Caco-2 (cell line): ENCODE measurements around the gene OSM. TPM values are rescaled to one million over a fixed set of nuclear protein-coding genes. Genes with fewer than 3 reads are reported as not detected.

ENCODE experiments used
- BruUV-seq: library from RNA; stranded (reverse); fragments of 400-500 nt; replicated peaks from 2 replicates; lab custom pipeline; 2021; lab: Mats Ljungman, UMichigan
- CTCF ChIA-PET: fragments of 300-600 bp; sonication (Branson Sonifier 250); formaldehyde crosslinking; loops from one replicate; lab custom pipeline; 2022; ENCODE audit warnings: antibody characterized with exemption; lab: Charles Lee
- POLR2A ChIA-PET: fragments of 300-600 bp; sonication (Branson Sonifier 250); formaldehyde crosslinking; loops from one replicate; lab custom pipeline; 2022; ENCODE audit warnings: antibody characterized with exemption; lab: Charles Lee
- DNase-seq, 2 experiments: peaks; one replicate each; pipeline versions ENCODE4 v3.0.0 to v3.0.0-alpha.2; 2020 to 2022
- H3K27me3 ChIP-seq: replicated peaks from 2 replicates; pipeline ENCODE4 v1.6.0; 2011; ENCODE audit warnings: low read length; ENCODE audit not compliant: control insufficient read depth, insufficient read depth
- H3K36me3 ChIP-seq: 2 replicates; pipeline ENCODE4 v1.5.1; 2011; ENCODE audit warnings: low read length; ENCODE audit not compliant: control insufficient read depth, insufficient read depth
- H3K4me1 ChIP-seq: fragments of 250-450 bp; sonication (Bioruptor Pico); 2 replicates; pipeline ENCODE4 v1.5.1; 2020; ENCODE audit warnings: mild to moderate bottlenecking
- H3K4me3 ChIP-seq: 2 replicates; pipeline ENCODE4 v1.5.1; 2011; ENCODE audit warnings: low read depth, mild to moderate bottlenecking, control low read depth, low read length
- H3K9me3 ChIP-seq: fragments of 250-450 bp; sonication (Bioruptor Pico); 2 replicates; pipeline ENCODE4 v1.5.1; 2020; ENCODE audit warnings: mild to moderate bottlenecking, moderate library complexity
- H3K27ac Mint-ChIP-seq: one replicate; pipeline ENCODE4 v1.8.0; 2022; ENCODE audit warnings: mixed read lengths; ENCODE audit not compliant: unreplicated experiment
- H3K27me3 Mint-ChIP-seq: one replicate; pipeline ENCODE4 v1.8.0; 2022; ENCODE audit warnings: mixed read lengths; ENCODE audit not compliant: insufficient read depth, unreplicated experiment
- H3K36me3 Mint-ChIP-seq: one replicate; pipeline ENCODE4 v1.8.0; 2022; ENCODE audit warnings: mild to moderate bottlenecking, mixed read lengths; ENCODE audit not compliant: insufficient read depth, unreplicated experiment
- H3K4me1 Mint-ChIP-seq: one replicate; pipeline ENCODE4 v1.8.0; 2022; ENCODE audit warnings: low read depth, mixed read lengths; ENCODE audit not compliant: unreplicated experiment
- H3K4me3 Mint-ChIP-seq: one replicate; pipeline ENCODE4 v1.8.0; 2022; ENCODE audit warnings: mild to moderate bottlenecking, moderate library complexity, mixed read lengths; ENCODE audit not compliant: unreplicated experiment
- H3K9me3 Mint-ChIP-seq: one replicate; pipeline ENCODE4 v1.8.0; 2022; ENCODE audit warnings: mixed read lengths; ENCODE audit not compliant: unreplicated experiment
- intact Hi-C: fragments of 100-400 bp; cut with micrococcal nuclease; formaldehyde crosslinking; loops from one replicate; pipeline ENCODE4 v1.10.0; 2022; ENCODE audit not compliant: unreplicated experiment
- total RNA-seq: library from RNA; stranded (reverse); gene quantifications from 2 replicates; pipeline ENCODE4 v1.2.3, GENCODE V29; 2022
- TF ChIP-seq, protein P1 (sequence below), 2 experiments: fragments of 200-600 bp in 1 of 2; IDR thresholded peaks; 1 replicate in 1 of 2; 2 replicates in 1 of 2; pipeline versions ENCODE4 v1.5.1 to v1.8.0; 2011 to 2022; ENCODE audit warnings: antibody characterized with exemption in 1 of 2, control low read depth in 1 of 2, inconsistent platforms in 1 of 2, low read depth in 1 of 2, low read length in 1 of 2, mild to moderate bottlenecking in 1 of 2, moderate library complexity in 1 of 2; ENCODE audit not compliant: insufficient read depth in 1 of 2, severe bottlenecking in 1 of 2, unreplicated experiment in 1 of 2

The OSM gene
- total RNA-seq, 1 experiment from 2014 or later = not detected

DNA sequence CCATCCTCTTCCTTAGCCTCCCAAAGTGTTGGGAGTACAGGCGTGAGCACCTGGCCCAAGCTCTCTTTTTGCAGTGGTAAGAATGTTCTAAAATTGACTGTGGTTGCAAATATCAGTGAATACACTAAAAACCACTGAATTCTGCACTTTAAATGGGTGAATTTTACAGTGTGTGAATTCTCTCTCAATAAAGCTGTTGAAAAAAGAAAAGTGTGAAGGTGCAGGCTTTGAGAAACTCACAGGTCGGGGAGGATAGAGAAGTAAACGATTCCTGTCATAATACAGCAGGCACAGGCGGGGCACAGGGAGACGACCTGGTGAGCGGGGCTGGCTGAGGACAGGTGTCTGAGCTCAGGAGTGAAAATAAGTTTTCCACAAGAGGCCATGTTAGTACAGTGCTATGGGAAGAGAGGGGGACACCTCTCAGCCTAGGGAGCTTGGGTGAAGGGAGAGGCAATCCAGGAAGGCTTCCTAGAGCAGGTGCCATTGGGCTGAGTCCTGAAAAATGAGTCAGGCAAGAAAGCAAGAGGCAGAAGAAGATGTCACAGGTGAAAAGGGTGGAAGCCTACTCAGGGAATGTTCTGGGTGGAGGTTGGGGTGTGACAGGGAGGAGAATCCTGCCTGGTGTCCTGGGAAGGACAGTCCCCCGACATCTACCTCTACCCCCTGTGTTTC is 46.2 kb downstream of the OSM start:
- no peak for DNase-seq
- Mint-ChIP-seq H3K36me3 (no peaks in the 10 kb centered on the region), H3K4me1 (peaks cover 18% of the 10 kb centered on the region), H3K9me3 (no peaks in the 10 kb centered on the region), H3K27me3 (no peaks in the 10 kb centered on the region), H3K27ac (peak overlapping the region; percentile 56), H3K4me3 (no peak overlapping the region)
- CTCF ChIA-PET = no interaction called here
- no peak overlapping the region for H3K4me3 ChIP-seq
- POLR2A ChIA-PET = no interaction called here
- TF ChIP-seq, protein P1, sequence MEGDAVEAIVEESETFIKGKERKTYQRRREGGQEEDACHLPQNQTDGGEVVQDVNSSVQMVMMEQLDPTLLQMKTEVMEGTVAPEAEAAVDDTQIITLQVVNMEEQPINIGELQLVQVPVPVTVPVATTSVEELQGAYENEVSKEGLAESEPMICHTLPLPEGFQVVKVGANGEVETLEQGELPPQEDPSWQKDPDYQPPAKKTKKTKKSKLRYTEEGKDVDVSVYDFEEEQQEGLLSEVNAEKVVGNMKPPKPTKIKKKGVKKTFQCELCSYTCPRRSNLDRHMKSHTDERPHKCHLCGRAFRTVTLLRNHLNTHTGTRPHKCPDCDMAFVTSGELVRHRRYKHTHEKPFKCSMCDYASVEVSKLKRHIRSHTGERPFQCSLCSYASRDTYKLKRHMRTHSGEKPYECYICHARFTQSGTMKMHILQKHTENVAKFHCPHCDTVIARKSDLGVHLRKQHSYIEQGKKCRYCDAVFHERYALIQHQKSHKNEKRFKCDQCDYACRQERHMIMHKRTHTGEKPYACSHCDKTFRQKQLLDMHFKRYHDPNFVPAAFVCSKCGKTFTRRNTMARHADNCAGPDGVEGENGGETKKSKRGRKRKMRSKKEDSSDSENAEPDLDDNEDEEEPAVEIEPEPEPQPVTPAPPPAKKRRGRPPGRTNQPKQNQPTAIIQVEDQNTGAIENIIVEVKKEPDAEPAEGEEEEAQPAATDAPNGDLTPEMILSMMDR (IDR thresholded peaks at IDR 0.05; ENCODE audit: insufficient read depth in 1 of 2, low read depth in 1 of 2, low read length in 1 of 2, severe bottlenecking in 1 of 2, unreplicated experiment in 1 of 2) = no peak
- intact Hi-C loops = no loop called here
- H3K4me1 ChIP-seq = peaks cover 9% of the 10 kb centered on the region; the same call in 1 of the 2 replicates
- no peaks in the 10 kb centered on the region for H3K9me3 ChIP-seq
- no peaks in the 10 kb centered on the region for H3K36me3 ChIP-seq
- H3K27me3 ChIP-seq = no peaks in the 10 kb centered on the region
- BruUV-seq = no TSS peak

DNA sequence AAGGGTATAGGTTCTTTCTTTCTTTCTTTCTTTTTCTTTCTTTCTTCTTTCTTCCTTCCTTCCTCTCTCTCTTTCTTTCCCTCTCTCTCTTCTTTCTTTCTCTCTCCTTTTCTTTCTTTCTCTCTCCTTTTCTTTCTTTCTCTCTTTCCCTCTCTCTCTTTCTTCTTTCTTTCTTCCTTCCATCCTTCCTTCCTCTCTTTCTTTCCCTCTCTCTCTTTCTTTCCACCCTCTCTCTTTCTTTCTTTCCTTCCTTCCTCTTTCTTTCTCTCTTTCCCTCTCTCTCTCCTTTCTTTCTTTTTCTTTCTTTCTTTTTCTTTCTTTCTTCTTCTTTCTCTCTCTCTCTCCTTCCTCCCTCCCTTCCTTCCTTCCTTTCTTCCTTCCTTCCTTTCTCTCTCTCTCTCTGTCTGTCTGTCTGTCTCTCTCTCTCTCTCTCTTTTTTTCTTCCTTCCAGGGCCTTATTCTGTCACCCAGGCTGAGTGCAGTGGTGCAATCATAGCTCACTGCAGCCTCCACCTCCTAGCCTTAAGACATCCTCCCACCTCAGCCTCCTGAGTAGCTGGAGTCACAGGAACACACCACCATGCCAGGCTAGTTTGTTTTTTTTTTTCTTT is 46.9 kb downstream of the OSM start:
- DNase-seq = no peak
- H3K27me3 ChIP-seq = no peaks in the 10 kb centered on the region
- Mint-ChIP-seq H3K27ac (no peak overlapping the region), H3K36me3 (no peaks in the 10 kb centered on the region), H3K27me3 (no peaks in the 10 kb centered on the region), H3K4me3 (no peak overlapping the region), H3K4me1 (peaks cover 16% of the 10 kb centered on the region), H3K9me3 (no peaks in the 10 kb centered on the region)
- peaks cover 11% of the 10 kb centered on the region; the same call in 1 of the 2 replicates for H3K4me1 ChIP-seq
- intact Hi-C loops = no loop called here
- CTCF ChIA-PET = no interaction called here
- H3K4me3 ChIP-seq = no peak overlapping the region
- TF ChIP-seq, protein P1 (IDR thresholded peaks at IDR 0.05; ENCODE audit: insufficient read depth in 1 of 2, low read depth in 1 of 2, low read length in 1 of 2, severe bottlenecking in 1 of 2, unreplicated experiment in 1 of 2) = no peak
- no peaks in the 10 kb centered on the region for H3K36me3 ChIP-seq
- no peaks in the 10 kb centered on the region for H3K9me3 ChIP-seq
- POLR2A ChIA-PET = no interaction called here
- BruUV-seq = no TSS peak

DNA sequence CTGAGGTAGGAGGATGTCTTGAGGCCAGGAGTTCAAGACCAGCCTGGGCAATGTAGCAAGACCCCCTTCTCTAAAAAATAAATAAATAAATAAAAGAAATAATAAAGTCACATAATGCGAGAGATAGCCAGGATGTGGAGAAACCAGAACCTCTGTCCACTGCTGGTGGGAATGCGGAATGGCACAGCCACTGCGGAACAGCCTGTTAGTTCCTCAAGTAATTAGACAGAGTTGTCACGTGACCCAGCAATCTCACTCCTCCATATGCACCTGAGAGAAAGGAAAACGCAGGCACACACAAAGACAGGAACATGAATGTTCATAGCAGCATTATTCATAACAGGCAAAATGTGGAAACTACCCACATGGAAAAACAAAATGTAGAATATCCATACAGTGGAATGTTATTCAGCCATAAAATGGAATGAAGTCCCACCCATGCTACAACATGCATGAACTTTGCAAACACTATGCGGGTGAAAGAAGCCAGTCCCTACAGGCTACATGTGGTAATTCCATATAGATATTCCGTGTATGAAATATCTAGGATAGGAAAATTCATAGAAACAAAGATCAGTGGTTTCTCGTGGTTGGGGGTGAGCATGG is 47.5 kb downstream of the OSM start:
- H3K27ac Mint-ChIP-seq = no peak overlapping the region
- peaks cover 18% of the 10 kb centered on the region for H3K4me1 Mint-ChIP-seq

More for the DNA sequence above, 47.5 kb downstream of the OSM start:
- ChIA-PET POLR2A (no interaction called here), CTCF (no interaction called here)
- Histone ChIP-seq H3K4me1 (0 out of 2 replicates have a peak, but pooled peaks cover 12% of the 10 kb centered on the region), H3K9me3 (no peaks in the 10 kb centered on the region), H3K27me3 (no peaks in the 10 kb centered on the region), H3K4me3 (no peak overlapping the region), H3K36me3 (no peaks in the 10 kb centered on the region)
- intact Hi-C loops = no loop called here
- no peak overlapping the region for H3K4me3 Mint-ChIP-seq
- no peaks in the 10 kb centered on the region for H3K36me3 Mint-ChIP-seq
- TF ChIP-seq, protein P1 (IDR thresholded peaks at IDR 0.05; ENCODE audit: insufficient read depth in 1 of 2, low read depth in 1 of 2, low read length in 1 of 2, severe bottlenecking in 1 of 2, unreplicated experiment in 1 of 2) = peak; percentile 17 to 31
- no TSS peak for BruUV-seq
- peak; percentile 51 to 53 for DNase-seq
- H3K9me3 Mint-ChIP-seq = no peaks in the 10 kb centered on the region
- no peaks in the 10 kb centered on the region for H3K27me3 Mint-ChIP-seq
